SIG-M5 treated with dmso at 0.1 percent for 504 hours (cell line): Measurements from ENCODE around the gene MPZL2.

Experiments
- DNase-seq: peaks from one replicate; lab custom pipeline; 2025; ENCODE audit not compliant: unreplicated experiment; lab: John Stamatoyannopoulos, UW

MPZL2 gene

DNA sequence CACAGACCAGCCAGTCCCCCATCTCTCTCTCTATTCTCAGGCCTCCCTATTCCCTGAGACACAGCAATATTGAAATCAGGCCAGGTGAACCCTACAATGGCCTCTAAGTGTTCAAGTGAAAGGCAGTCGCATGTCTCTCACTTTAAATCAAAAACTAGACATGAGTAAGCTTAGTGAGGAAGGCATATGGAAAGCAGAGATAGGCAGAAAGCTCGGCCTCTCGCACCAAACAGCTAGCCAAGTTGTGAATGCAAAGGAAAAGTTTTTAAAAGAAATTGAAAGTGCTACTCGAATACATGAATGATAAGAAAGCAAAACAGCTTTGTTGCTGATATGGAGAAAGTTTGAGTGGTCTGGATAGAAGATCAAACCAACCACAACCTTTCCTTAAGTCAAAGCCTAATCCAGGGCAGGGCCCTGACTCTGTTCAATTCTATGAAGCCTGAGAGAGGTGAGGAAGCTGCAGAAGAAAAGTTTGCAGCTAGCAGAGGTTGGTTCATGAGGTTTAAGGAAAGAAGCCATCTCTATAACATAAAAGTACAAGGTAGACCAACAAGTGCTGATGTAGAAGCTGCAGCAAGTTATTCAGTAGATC lies 19.8 kb upstream of the MPZL2 start:
- DNase-seq = no peak

DNA sequence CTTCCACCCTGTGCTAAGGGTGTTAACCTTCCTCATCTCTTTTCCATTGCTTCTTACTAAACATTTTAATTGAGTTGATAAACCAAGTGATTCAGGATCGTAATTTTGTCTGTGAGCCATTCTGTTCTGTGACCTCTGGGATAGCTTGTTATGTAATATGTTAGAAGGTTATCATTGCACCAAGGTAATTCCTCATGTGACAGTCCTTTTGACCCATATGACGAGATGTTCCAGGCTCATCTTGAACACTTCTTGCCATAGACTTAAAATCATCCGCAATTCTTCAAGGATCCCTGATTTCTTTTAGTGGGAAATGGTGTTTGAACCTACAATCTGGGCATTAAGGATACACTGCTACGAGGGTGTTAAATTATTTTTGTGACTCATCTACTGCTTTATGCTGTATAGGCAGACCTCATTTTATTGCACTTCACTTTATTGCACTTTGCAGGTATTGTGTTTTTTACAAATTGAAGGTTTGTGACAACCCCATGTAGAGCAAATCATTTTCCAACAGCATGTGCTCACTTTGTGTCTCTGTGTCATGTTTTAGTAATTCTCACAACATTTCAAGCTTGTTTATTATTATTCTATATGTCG lies 19.0 kb upstream of the MPZL2 start:
- no peak for DNase-seq

DNA sequence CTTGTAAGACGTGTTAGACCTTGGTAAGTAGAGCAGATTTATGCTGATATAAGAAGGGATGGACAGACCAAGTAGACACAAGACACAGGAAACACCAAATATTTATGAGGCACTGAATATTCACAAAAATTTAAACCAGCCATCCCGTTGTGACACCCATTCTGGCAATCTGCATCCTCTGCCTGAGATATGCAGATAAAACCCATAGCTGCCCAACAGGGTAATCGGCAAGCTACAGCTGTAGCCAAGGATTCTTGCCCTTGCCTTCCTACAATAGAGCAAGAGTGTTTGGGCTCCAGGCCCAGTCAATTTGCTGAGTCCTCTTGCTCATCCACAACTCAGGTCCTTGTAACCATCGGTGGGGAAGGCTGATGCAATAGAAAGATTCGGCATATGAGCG lies 18.5 kb upstream of the MPZL2 start:
- DNase-seq = no peak

DNA sequence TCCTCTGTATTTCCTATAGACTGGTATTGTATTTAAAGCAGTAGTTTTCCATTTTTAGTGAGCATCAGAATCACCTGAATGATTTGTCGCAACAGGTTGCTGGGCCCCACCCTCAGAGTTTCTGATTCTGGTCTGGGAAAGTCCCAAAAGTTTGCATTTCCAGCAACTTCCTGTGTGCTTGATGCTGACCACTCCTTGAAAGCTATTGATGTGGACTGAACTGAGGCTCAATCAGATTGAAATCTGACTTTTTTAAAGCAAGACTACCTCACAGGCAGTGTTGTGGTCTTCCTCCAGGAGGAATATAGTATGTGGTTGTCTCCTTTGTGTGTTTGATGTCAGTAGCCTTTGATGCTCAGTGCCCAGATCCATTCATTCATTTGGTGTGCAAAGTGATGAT lies 17.2 kb upstream of the MPZL2 start:
- DNase-seq = no peak

DNA sequence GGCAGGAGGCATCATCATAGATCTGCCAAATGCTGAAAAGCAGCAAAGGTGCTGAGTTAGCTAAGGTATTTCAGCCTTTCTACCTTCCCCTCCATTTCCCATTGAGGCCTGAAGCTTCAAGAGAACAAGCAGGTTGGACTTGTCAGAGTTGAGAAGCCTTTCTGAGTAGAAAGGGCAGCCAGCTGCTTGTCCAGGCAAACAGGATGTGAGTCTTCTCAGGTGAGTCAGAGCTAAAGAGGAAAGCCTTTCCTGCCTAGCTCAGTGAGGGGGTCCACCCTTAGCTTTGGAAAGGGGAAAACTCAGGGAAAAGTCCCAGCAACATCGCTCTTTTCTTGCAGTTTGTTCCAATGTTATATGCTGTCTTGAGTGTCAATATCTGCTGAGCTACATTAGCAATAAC lies 13.2 kb upstream of the MPZL2 start:
- DNase-seq = peak; percentile 42

DNA sequence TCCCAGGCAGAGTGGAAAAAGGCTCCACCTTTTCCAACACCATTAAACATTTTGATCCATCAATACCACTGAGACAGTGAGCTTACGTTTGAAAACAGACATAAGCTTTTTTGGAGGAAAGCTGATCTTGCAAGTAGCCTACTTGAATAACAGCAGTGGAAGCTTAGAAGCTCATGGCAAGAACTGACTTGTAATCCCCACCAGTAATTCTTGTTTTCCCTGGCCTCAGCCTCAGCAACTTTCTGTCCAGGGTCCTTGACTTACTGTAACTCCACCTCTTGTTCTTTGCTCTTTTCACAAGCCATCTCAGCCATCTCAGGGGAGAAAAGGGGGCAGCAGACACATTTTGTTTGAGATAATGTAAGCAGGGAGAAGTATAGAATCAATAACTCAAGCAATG lies 12.3 kb upstream of the MPZL2 start:
- DNase-seq = no peak

DNA sequence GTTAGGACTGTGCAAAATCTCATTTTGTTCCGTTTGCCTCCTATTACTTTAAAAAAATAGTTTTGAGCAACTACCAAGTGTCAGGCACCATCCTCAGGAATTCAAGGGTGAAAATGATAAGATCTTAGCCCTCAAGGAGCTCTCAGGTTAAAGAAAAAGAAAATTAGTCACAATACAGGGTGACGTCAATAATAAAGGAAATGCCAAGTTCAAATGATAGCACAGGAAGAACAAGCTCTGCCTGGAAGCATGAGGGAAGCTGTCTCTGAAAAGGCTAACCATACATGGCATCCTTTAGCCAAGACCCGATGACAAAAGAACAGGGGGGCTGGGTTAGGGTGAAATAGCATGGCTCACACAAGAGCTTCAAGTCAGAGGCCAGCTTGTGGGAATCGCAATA lies 11.1 kb upstream of the MPZL2 start:
- DNase-seq = peak; percentile 71

DNA sequence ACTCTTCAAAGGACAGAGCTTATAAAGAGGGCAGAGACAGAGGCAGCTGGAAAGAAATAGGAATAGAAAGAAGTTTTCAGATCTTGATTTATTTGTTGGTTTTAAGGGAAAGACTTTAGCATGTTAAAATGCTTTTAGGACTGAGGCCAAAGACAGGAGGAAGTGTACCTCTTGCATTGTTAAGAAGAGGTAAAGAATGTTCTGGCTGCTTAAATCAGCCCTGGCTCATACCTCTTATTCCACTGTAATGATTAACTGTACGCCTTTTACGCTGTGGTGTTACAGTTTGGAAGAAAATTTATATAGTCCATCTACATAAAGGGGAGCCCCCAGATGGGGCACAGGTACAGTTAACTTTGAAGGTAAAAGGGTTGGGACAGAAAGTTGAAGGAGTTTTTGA lies 10.1 kb upstream of the MPZL2 start:
- DNase-seq = no peak

DNA sequence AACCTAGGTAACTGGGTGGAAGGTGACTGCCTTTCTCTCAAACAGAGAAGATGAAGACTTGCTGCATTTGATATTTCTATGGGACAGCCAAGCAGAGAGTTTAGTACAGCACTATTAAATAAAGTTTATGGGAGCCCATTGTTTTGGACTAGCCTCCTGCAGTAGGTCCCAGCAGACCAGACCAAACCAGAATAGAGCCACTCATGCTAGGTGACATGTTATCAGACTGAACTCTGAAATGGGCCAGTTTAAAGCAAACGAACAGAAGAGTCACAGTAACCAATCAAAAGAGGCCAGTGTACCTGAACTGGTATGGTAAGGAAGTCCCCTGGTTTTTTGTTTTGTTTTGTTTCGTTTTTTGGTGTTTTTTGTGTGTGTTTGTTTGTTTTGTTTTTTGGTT lies 7.9 kb upstream of the MPZL2 start:
- DNase-seq = no peak

DNA sequence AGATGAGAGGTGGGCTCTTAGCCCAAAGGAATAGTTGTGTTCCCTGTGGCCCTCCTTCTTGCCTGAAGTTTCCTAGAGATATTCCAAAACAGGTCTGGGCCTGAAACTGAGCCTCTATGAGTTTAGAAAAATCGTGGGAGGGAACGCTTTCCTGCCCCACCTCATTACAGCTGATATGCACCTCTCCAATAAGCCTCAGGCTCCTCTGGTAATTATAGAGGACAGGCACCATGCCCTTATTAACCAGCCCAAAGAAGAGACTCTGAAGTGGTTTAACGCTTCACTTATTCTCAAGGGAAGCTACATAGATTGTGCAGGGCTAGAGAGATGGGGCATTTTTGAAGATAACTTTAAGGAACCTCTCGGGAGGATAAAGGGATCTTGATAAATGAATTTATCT lies 3.4 kb upstream of the MPZL2 start:
- no peak for DNase-seq

DNA sequence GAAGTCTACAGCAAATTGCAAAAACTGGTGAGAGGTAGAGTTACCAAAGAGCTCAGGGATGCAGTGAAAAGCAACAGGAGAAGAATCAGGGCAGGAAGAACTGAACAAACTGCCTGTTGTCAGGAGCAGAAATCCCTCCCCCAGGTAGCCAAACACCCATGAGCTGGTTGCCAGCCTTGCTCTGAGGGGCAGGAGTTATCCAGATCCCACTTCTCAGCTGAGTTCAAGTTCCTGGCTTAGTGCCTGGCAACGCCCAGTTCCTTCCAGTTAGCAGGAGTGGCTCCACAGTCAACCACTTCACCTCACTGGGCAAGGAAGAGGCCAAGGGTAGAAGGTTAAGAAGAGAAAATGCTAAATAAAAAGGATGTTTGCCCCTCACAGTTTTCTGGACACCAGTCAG lies 1.9 kb upstream of the MPZL2 start:
- no peak for DNase-seq

DNA sequence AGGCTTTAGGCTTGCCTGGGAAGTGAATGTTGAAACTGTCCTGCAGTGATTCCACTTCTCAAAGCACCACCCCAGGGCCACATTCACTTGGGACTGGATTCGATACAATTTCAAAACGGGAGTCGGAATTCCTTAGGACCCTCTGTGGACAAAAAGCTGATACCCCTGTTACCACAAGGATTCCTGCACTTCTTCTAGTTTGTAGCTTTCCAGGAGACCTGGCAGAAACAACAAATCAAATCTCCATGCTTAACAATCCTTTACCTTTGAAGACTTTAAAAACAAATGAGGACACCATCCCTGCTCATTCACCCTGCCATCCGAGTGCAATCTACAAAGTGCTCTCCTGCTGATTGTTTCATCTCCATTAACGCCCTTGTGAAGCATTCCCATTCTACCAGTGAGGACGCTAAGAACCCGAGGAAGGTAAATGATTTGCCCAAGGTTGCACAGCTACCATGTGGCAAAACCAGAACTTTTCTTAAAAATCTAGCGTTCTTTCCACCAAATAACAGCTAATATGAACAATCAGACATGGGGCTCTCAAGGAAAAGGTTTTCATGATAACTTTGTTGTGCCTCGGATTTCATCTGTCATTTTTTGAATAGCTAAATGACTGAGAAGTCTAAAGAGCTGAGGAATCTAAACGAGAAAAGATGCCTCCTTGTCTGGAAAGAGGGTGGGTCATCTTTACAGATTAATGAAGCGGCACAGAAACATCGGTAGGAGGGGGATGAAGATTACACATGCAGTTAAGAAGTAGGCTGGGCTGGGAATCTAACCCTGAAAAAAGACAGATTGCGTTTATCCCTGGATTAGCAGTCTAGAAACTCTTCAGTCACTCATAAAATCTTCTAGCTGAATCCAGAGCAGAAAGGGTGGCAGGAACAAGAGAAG lies 720 bp upstream of the MPZL2 start:
- DNase-seq = no peak

DNA sequence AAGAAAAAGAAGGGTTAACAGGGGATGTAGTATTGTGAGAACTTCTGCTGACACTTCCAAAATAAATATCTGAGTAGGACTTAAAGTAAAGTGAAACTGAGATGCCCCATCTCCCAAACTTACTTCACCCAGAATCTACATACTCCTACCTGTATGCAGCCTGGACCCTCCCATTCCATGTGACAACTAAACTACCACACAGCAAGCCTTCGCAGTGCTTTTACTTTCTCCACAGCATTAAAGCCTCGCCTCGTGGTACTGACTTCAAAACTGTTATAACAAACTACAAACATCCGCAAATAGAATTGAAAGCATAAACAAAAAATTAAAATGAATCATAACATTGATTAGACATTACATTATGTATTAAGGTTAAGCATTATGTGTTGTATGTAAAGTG lies 985 bp downstream of the MPZL2 start:
- no peak for DNase-seq

DNA sequence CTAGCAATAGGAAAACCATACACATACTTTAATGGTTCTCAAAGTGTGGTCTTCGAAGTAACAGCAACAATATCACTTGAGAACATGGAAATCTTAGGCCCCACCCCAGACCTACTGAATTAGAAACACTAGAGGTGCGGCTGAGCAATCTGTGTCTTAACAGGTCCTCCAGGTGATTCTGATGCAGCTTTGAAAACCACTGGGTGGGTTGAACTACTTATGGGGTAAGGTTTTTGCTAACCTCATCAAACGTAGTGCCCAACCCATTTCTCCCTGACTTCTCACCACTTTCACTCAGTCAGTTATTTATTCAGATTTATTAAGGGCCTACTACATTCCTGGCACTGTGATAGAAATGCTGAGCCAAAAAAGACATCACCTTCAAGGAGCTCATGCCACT lies 3.7 kb downstream of the MPZL2 start:
- DNase-seq = no peak

DNA sequence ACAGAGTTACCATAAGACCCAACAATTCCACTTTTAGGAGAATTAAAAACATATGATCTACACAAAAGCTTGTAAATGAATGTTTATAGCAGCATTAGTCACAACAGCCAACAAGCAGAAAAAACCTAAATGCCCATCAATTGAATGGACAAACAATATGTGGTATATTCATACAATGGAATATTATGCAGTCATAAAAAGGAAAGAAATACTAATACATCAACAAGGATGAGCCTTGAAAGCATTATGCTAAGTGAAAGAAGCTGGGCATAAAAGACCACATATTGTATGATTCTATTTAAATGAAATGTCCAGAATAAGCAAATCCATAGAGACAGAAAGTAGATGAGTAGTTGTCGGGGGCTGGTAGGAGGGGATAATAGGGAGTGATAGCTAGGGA lies 5.0 kb downstream of the MPZL2 start:
- no peak for DNase-seq

DNA sequence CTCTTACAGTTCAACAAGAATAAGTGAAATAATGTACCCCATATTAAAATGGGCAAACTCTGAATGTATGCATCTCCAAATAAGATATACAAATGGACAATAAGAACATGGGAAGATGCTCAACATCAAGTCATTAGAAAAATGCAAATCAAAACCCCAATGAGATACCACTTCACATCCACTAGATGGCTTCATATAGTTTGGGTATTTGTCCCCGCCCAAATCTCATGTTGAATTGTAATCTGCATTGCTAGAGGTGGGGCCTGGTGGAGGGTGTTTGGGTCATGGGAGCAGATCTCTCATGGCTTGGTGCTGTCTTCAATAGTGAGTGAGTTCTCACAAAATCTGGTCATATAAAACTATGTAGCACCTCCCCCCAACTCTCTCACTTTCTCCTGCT lies 5.7 kb downstream of the MPZL2 start:
- no peak for DNase-seq

DNA sequence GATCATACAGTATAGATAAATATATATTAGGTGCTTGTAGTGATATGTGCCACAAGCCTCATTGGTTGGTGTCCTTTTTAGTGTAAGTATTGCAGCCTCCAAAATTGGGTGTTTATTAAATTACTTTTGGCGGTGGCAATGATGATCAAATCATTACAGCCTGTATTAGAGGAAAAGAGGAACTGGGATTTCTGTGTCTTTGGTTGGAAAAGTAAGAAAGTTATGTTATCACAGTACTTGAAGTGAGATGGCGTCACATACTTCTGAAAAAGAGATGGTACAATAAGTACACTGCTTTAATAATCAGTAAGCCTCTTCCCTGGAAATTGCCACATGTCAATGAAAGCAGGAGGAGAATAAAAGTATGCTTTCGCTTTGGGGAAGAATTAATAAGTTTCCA lies 11.4 kb downstream of the MPZL2 start:
- peak; percentile 18 for DNase-seq

DNA sequence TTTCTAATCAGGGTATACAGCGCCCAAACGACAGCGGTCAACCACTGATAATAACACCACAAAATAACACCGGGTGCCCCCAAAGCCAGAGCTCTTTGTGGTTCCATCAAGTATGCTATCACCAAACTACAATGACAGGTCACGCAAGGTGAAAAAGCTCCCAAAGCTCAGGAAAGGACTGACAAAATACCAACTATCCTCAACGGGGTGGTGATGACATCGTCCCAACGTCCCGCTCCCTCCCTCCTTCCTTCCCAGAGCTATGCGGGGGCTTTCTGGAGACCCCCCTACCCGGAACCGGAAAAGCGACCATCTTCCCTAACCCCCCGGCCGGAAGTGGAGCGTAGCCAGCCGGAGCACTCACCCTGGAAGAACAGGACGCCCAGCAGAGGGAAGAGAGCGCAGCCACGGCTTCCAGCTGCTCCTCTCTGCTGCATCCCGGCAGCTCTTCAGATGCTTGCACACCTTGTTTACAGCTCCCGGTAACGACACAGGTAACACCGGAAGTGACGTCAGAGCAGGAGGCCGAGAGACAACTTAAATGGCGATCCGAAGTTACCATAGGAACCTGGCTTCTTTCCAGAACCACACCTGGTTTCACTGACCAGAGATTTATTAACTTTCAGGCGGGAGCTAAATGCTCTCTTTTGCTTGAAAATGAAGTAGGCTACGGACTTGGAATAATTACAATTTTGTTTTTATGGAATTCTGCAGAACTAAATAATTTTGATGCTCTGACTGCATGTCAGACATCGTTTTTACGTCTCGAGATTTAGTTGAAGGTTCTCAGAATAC lies 12.0 kb downstream of the MPZL2 start, which contains the start of gene MPZL3:
Gene MPZL3 (minus strand): TSS at position 508 of the 795 bp plus-strand sequence. CDS start 71 bp downstream, at position 437.
- peak; percentile 75 for DNase-seq

DNA sequence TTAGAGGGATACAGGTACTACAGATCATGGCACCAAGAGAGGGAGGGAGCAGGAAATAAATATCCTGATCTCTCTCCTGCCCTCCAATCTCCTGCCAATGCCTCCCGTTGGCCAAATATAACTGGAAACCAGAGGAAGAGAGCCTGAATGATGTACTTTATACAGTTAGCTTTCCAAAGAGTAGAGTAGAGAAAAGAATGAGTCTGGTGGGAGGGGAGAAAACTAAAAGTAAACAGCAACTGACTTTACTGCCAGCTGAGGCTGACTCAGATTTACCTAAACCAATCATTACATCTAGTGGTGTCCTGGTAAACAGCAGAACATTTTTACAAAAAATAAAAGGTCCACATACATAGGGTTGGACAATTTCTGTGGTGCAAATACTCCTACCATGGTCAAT lies 17.1 kb downstream of the MPZL2 start:
- DNase-seq = peak; percentile 27

DNA sequence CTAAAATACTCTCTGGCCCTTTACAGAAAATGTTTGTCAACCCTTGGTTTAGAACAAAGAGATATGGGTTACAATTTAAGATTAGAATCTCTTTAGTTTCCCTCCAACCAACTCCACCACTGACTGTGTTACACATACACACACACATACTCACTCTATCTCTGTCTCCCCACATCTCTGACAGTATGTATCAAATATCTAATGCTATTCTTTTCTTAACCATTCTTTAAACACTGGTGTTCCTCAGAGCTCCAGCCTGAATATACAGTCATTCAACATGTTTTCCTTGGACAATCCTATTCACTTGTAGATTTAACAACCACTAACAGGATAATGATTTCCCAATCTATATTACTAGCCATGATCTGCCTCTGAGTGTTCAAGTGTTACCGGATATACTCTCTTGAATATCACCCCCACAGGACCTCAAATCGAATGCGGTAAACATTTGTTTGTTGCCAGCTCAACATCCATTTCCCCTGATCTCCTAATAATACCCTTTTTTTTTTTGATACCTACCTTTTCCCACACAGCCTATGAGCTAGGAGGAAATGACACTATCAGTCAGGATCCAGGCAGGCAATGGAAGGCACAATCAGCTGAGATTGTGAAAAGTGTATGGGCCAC lies 18.0 kb downstream of the MPZL2 start:
- no peak for DNase-seq
